Right lobe of liver (tissue), 4 donors: Measurements from ENCODE around the gene TAB3.

ENCODE experiments used
- POLR2A ChIP-seq: fragments of 450-650 bp; IDR thresholded peaks from one replicate; pipeline ENCODE4 v1.6.1; 2017; ENCODE audit warnings: antibody characterized with exemption, mild to moderate bottlenecking
- TF ChIP-seq, protein P1 (sequence below), 4 donors: fragments of 200-600 bp in 3 of 4; fragments of 450-650 bp in 1 of 4; IDR thresholded peaks; one replicate each; pipeline versions ENCODE4 v1.5.1 to v1.8.0; 2016 to 2022; ENCODE audit warnings: antibody characterized with exemption in 4 of 4, mild to moderate bottlenecking in 2 of 4
- donor health status: DM: no; HTN: no; CAD: no.
- donor health status: DM: no; HTN: no; CAD: no.
- donor health status: DM: no; HTN: yes; CAD: no.

DNA sequence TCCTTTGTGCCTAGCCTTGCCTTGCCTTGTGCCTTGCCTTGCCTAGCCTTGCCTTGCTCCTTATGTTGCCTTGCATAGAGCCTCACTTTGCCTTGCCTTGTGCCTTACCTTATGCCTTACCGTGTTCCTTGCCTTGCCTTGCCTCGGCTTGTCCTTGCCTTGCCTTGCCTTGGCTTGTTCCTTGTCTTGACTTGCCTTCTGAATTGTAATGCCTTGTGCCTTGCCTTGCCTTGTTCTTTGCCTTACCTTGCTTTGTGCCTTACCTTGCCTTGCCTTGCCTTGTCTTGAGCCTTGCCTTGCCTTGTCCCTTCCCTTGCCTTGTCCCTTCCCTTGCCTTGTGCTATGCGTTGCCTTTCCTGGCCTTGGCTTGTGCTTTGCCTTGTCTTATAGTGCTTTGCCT is 90.2 kb downstream of the TAB3 start:
- TF ChIP-seq, protein P1, sequence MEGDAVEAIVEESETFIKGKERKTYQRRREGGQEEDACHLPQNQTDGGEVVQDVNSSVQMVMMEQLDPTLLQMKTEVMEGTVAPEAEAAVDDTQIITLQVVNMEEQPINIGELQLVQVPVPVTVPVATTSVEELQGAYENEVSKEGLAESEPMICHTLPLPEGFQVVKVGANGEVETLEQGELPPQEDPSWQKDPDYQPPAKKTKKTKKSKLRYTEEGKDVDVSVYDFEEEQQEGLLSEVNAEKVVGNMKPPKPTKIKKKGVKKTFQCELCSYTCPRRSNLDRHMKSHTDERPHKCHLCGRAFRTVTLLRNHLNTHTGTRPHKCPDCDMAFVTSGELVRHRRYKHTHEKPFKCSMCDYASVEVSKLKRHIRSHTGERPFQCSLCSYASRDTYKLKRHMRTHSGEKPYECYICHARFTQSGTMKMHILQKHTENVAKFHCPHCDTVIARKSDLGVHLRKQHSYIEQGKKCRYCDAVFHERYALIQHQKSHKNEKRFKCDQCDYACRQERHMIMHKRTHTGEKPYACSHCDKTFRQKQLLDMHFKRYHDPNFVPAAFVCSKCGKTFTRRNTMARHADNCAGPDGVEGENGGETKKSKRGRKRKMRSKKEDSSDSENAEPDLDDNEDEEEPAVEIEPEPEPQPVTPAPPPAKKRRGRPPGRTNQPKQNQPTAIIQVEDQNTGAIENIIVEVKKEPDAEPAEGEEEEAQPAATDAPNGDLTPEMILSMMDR (IDR thresholded peaks at IDR 0.05) = no peak
- TF ChIP-seq POLR2A = no peak
